MM.1S (cell line): ENCODE measurements around the gene ANKRD13A.

Experiments used
- CTCF ChIP-seq: fragments of 300-600 bp; sonication (generic); IDR thresholded peaks from 2 replicates; pipeline ENCODE4 v1.5.1; 2016; ENCODE audit warnings: antibody characterized with exemption, low read length, mixed read lengths
- EZH2 ChIP-seq: fragments of 300-600 bp; sonication (generic); optimal IDR thresholded peaks from 2 replicates; pipeline ENCODE3; 2017; ENCODE audit warnings: low read depth, mild to moderate bottlenecking, antibody characterized with exemption, low read length, mixed read lengths
- EZH2phosphoT487 ChIP-seq: fragments of 300-600 bp; sonication (generic); IDR thresholded peaks from 2 replicates; pipeline ENCODE4 v1.6.1; 2018; ENCODE audit warnings: antibody characterized with exemption, low read length

- TF ChIP-seq CTCF (no peak), EZH2 (no peak), EZH2phosphoT487 (no peak)
Observed at GRCh38 chr12:109959411-109960093, 39.7 kb upstream of the ANKRD13A start.
